WERI-Rb-1 (cell line): ENCODE data around the gene STPG4.
"Not testable (repeated sequence)": the region's sequence is repeated elsewhere in the genome, so short reads cannot be mapped to it uniquely, and the experiment has no call there.

Source experiments
- DNase-seq: peaks from one replicate; pipeline ENCODE4 v3.0.0-alpha.2; 2020
- H3K27ac ChIP-seq: fragments of 250-450 bp; sonication (Bioruptor Pico); 2 replicates; pipeline ENCODE4 v1.5.1; 2020; ENCODE audit warnings: mild to moderate bottlenecking, moderate library complexity
- H3K27me3 ChIP-seq: fragments of 250-450 bp; sonication (Bioruptor Pico); 2 replicates; pipeline ENCODE4 v1.5.1; 2021; ENCODE audit warnings: mild to moderate bottlenecking, low read depth, moderate library complexity; ENCODE audit not compliant: insufficient read depth, severe bottlenecking
- H3K36me3 ChIP-seq: fragments of 250-450 bp; sonication (Bioruptor Pico); 2 replicates; pipeline ENCODE4 v1.5.1; 2020; ENCODE audit warnings: mild to moderate bottlenecking, moderate library complexity
- H3K4me3 ChIP-seq: 2 replicates; pipeline ENCODE4 v1.5.1; 2011; ENCODE audit warnings: low read depth, mild to moderate bottlenecking, control low read depth, low read length
- H3K9me3 ChIP-seq: fragments of 250-450 bp; sonication (Bioruptor Pico); 2 replicates; pipeline ENCODE4 v1.5.1; 2021; ENCODE audit warnings: mild to moderate bottlenecking, moderate library complexity; ENCODE audit not compliant: severe bottlenecking
- TF ChIP-seq, protein P1 (sequence below): IDR thresholded peaks from 2 replicates; pipeline ENCODE4 v1.5.1; 2011; ENCODE audit warnings: low read depth, mild to moderate bottlenecking, control low read depth, inconsistent platforms, low read length

STPG4 gene

DNA sequence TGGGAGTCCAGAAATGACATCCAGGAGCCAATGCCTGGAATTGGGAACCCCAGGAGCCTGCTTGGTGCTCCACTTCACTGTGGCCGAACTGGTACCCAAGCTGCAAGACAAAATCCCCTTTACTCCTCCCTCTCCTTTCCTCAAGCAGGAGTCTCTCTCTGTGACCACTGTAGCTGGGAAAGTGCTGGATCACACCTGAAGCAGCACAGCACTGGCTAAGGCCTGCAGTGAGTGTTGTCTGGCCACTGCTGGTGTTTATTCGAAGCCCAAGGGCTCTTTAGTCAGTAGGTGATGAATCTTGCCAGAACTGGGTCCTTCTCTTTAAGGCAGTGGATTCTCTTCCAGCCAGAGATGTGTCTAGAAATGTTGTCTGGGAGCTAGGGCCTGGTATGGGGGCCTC, 26.4 kb downstream of the STPG4 start:
- H3K27ac ChIP-seq, result no peak overlapping the region
- H3K9me3 ChIP-seq, result no peaks in the 10 kb centered on the region
- H3K27me3 ChIP-seq, result no peaks in the 10 kb centered on the region
- H3K4me3 ChIP-seq, result no peak overlapping the region
- no peak for DNase-seq
- H3K36me3 ChIP-seq, result no peaks in the 10 kb centered on the region
- TF ChIP-seq, protein P1, sequence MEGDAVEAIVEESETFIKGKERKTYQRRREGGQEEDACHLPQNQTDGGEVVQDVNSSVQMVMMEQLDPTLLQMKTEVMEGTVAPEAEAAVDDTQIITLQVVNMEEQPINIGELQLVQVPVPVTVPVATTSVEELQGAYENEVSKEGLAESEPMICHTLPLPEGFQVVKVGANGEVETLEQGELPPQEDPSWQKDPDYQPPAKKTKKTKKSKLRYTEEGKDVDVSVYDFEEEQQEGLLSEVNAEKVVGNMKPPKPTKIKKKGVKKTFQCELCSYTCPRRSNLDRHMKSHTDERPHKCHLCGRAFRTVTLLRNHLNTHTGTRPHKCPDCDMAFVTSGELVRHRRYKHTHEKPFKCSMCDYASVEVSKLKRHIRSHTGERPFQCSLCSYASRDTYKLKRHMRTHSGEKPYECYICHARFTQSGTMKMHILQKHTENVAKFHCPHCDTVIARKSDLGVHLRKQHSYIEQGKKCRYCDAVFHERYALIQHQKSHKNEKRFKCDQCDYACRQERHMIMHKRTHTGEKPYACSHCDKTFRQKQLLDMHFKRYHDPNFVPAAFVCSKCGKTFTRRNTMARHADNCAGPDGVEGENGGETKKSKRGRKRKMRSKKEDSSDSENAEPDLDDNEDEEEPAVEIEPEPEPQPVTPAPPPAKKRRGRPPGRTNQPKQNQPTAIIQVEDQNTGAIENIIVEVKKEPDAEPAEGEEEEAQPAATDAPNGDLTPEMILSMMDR, result no peak

DNA sequence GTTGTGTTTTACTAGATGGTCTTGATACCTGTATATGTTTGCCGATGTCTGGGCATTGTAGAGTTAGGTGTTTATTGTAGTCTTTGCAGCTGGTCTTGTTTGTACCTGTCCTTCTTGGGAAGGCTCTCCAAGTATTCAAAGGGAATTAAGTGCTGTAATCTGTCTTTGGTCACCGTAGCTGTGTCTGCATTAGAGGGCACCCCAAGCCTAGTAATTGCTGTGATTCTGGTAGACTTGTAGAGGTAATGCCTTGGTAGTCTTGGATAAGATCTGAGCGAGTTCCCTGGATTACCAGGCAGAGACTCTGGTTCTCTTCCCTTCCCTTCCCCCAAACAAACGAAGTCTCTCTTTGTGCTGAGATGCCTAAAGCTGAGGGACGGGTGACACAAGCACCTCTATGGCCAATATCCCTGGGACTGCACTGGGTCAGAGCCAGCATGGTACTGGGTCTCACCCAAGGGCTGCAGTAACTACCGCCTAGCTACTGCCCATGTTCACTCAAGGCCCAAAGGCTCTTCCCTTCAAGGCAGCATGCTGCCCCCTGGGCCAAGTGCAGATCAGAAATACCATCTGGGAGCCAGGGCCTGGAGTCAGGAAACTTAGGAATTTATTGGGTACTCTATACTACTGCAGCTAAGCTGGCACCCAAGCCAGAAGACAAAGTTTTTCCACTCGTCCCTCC, 27.1 kb downstream of the STPG4 start:
- Histone ChIP-seq H3K36me3 (no peaks in the 10 kb centered on the region), H3K27me3 (no peaks in the 10 kb centered on the region), H3K9me3 (no peaks in the 10 kb centered on the region), H3K27ac (no peak overlapping the region), H3K4me3 (no peak overlapping the region)
- DNase-seq, result peak; percentile 53
- TF ChIP-seq, protein P1, result peak; percentile 51; the same call in 1 of the 2 replicates

DNA sequence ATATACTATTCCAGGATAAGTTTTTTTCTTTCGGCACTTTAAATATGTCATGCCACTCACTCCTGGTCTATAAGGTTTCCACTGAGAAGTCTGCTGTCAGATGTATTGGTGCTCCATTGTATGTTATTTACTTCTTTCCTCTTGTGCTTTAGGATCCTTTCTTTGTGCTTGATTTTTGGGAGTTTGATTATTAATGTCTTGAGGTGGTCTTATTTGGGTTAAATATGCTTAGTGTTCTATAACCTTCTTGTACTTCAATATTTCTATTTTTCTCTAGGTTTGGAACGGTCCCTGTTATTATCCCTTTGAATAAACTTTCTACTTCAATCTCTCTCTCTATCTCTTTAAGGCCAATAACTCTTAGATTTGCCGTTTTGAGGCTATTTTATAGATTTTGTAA, 28.3 kb downstream of the STPG4 start:
- no peak overlapping the region for H3K27ac ChIP-seq
- H3K4me3 ChIP-seq, result no peak overlapping the region
- TF ChIP-seq, protein P1, result no peak
- DNase-seq, result no peak
- no peaks in the 10 kb centered on the region for H3K27me3 ChIP-seq
- no peaks in the 10 kb centered on the region for H3K9me3 ChIP-seq
- no peaks in the 10 kb centered on the region for H3K36me3 ChIP-seq

DNA sequence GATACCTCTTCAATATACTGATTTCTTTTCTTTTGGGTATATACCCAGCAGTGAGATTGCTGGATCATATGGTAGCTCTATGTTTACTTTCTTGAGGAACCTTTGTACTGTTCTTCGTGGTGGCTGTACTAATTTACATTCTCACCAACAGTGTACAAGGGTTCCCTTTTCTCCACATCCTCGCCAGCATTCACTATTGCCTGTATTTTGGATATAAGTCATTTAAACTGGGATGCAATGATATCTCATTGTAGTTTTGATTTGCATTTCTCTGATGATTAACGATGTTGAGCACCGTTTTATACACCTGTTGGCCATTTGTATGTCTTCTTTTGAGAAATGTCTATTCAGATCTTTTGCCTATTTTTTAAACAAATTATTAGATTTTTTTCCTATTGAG, 30.4 kb downstream of the STPG4 start:
- H3K27me3 ChIP-seq, H3K4me3 ChIP-seq, DNase-seq, H3K27ac ChIP-seq, H3K36me3 ChIP-seq, H3K9me3 ChIP-seq: not testable (repeated sequence)

DNA sequence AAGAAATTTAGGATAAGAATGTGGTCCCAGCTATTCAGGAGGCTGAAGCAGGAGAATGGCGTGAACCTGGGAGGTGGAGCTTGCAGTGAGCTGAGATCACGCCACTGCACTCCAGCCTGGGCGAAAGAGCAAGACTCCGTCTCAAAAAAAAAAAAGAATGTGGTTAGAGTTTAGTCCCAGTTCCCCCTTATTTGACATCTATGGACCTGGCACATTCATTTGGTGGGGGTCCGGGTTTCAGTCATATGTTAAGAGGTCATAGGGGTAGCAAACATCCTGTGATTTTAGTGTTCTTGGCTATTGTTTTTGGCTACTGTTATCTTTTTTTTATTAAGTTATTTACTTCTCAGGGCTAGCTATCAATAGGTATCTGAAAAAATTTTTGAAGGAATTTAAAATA, 34.7 kb downstream of the STPG4 start:
- H3K27me3 ChIP-seq, H3K36me3 ChIP-seq, DNase-seq, H3K4me3 ChIP-seq, H3K9me3 ChIP-seq, H3K27ac ChIP-seq: not testable (repeated sequence)

DNA sequence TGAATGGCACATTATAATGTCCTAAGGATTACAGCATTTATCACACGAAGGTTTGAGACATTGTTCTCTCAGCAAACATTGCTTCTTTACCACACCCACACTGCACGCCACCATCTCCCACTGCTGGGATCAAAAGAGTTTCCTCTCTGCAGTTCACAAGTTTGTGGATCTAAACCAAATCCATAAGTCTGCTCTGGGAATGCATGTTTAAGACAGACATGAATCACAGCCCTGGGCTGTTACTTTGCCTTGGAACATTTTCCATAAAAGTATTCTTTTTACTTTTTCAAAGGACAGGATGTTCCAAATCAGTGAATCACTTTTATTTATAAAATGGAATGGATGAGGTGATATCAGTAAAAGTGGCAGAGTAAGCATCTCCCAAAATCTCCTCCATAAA, 36.1 kb downstream of the STPG4 start:
- DNase-seq, result no peak
- Histone ChIP-seq H3K27ac (no peak overlapping the region), H3K4me3 (no peak overlapping the region), H3K9me3 (no peaks in the 10 kb centered on the region), H3K36me3 (no peaks in the 10 kb centered on the region), H3K27me3 (no peaks in the 10 kb centered on the region)
- TF ChIP-seq, protein P1, result no peak

DNA sequence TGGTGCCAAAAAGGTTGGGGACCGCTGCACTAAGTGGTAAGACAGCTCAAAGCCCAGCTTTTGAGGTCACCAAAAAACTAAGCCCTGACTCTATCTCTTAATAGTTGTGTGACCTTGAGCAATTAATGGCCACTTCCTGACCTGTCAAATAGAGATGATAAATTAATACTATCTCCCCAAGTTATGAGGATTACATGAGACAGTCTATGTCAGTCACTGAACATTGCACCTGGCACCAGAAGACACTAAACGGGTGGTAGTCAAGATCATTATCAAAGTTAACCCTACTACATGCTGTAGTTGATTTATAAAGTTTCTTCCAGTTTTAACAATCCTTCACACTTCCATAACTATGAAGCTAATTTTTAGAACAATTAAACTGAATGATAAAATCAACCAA, 36.5 kb downstream of the STPG4 start:
- no peaks in the 10 kb centered on the region for H3K9me3 ChIP-seq
- H3K4me3 ChIP-seq, result no peak overlapping the region
- H3K27ac ChIP-seq, result no peak overlapping the region
- H3K36me3 ChIP-seq, result no peaks in the 10 kb centered on the region
- TF ChIP-seq, protein P1, result no peak
- no peaks in the 10 kb centered on the region for H3K27me3 ChIP-seq
- DNase-seq, result no peak
